OCI-LY1 (cell line): ENCODE results near the gene ARL6IP5.

ENCODE experiments used
- H2AFZ ChIP-seq: fragments of 200-600 bp; sonication (generic), shearing (Covaris generic); 2 replicates; pipeline ENCODE4 v1.6.0; 2014; ENCODE audit warnings: antibody characterized with exemption, mild to moderate bottlenecking, low read length
- H3F3A ChIP-seq: fragments of 200-600 bp; sonication (generic), shearing (Covaris generic); 2 replicates; pipeline ENCODE4 v1.6.0; 2014; ENCODE audit warnings: mild to moderate bottlenecking, antibody characterized with exemption, low read length, moderate library complexity; ENCODE audit not compliant: insufficient read depth
- H3K27ac ChIP-seq: fragments of 200-600 bp; sonication (generic); 2 replicates; pipeline ENCODE4 v1.5.1; 2014; ENCODE audit warnings: low read length, mixed run types, mild to moderate bottlenecking, low read depth; ENCODE audit not compliant: poor library complexity, severe bottlenecking
- H3K27me3 ChIP-seq: fragments of 200-600 bp; sonication (generic); 2 replicates; pipeline ENCODE4 v1.6.0; 2014; ENCODE audit warnings: antibody characterized with exemption, mild to moderate bottlenecking, low read length, moderate library complexity; ENCODE audit not compliant: insufficient read depth
- H3K36me3 ChIP-seq: fragments of 200-600 bp; sonication (generic); 2 replicates; pipeline ENCODE4 v1.6.1; 2014; ENCODE audit warnings: mild to moderate bottlenecking, antibody characterized with exemption, low read length, moderate library complexity, mixed read lengths; ENCODE audit not compliant: insufficient read depth
- H3K4me1 ChIP-seq: fragments of 200-600 bp; sonication (generic); 2 replicates; pipeline ENCODE4 v1.5.1; 2014; ENCODE audit warnings: mild to moderate bottlenecking, low read length, moderate library complexity; ENCODE audit not compliant: insufficient read depth, severe bottlenecking
- H3K4me2 ChIP-seq: fragments of 200-600 bp; sonication (generic), shearing (Covaris generic); 2 replicates; pipeline ENCODE4 v1.6.1; 2014; ENCODE audit warnings: low read length
- H3K4me3 ChIP-seq: fragments of 200-600 bp; sonication (generic); 2 replicates; pipeline ENCODE4 v1.5.1; 2014; ENCODE audit warnings: low read length, low read depth, mild to moderate bottlenecking, mixed read lengths; ENCODE audit not compliant: poor library complexity, severe bottlenecking
- H3K79me2 ChIP-seq: fragments of 200-600 bp; shearing (Covaris generic); 2 replicates; pipeline ENCODE4 v1.6.1; 2016; ENCODE audit warnings: mixed run types, low read length, mixed read lengths; ENCODE audit not compliant: insufficient read depth
- H3K9ac ChIP-seq: fragments of 200-600 bp; sonication (generic), shearing (Covaris generic); 2 replicates; pipeline ENCODE4 v1.6.1; 2014; ENCODE audit warnings: mild to moderate bottlenecking, low read length, mixed read lengths
- H3K9me2 ChIP-seq: fragments of 200-600 bp; sonication (generic), shearing (Covaris generic); 2 replicates; pipeline ENCODE4 v1.6.1; 2014; ENCODE audit warnings: low read depth, mild to moderate bottlenecking, low read length, mixed read lengths
- H3K9me3 ChIP-seq: fragments of 200-600 bp; shearing (Covaris generic); 2 replicates; pipeline ENCODE4 v1.6.1; 2014; ENCODE audit warnings: low read length, mixed read lengths
- H4K20me1 ChIP-seq: fragments of 200-600 bp; sonication (generic), shearing (Covaris generic); 2 replicates; pipeline ENCODE4 v1.6.0; 2016; ENCODE audit warnings: mild to moderate bottlenecking, low read length; ENCODE audit not compliant: insufficient read depth
- CTCF ChIP-seq: fragments of 200-600 bp; sonication (generic), shearing (Covaris generic); IDR thresholded peaks from 2 replicates; pipeline ENCODE4 v1.5.1; 2017; ENCODE audit warnings: mild to moderate bottlenecking, antibody characterized with exemption, low read length, moderate library complexity, mixed read lengths
- EZH2 ChIP-seq: fragments of 200-600 bp; sonication (generic), shearing (Covaris generic); IDR thresholded peaks from 2 replicates; pipeline ENCODE4 v1.8.0; 2017; ENCODE audit warnings: borderline replicate concordance, mixed run types, mild to moderate bottlenecking, antibody characterized with exemption, low read length, moderate library complexity, mixed read lengths

ARL6IP5 gene

GRCh38 chr3:69118555-69118954, 33.8 kb downstream of the ARL6IP5 start:
- no peak overlapping the region for H3K4me2 ChIP-seq
- no peaks in the 10 kb centered on the region for H3K9me2 ChIP-seq
- TF ChIP-seq EZH2 (no peak), CTCF (no peak)
- no peaks in the 10 kb centered on the region for H3K79me2 ChIP-seq
- H3K9me3 ChIP-seq: no peaks in the 10 kb centered on the region
- no peaks in the 10 kb centered on the region for H3K27me3 ChIP-seq
- no peak overlapping the region for H3K9ac ChIP-seq
- H3F3A ChIP-seq: no peaks in the 10 kb centered on the region
- no peak overlapping the region for H3K4me3 ChIP-seq
- no peak overlapping the region for H2AFZ ChIP-seq
- H3K27ac ChIP-seq: no peak overlapping the region
- no peaks in the 10 kb centered on the region for H3K36me3 ChIP-seq
- H3K4me1 ChIP-seq: no peaks in the 10 kb centered on the region
- H4K20me1 ChIP-seq: no peaks in the 10 kb centered on the region

- Histone ChIP-seq H3K4me3 (no peak overlapping the region), H3K79me2 (no peaks in the 10 kb centered on the region), H3K9ac (no peak overlapping the region), H3K27me3 (no peaks in the 10 kb centered on the region), H3K36me3 (no peaks in the 10 kb centered on the region), H2AFZ (no peak overlapping the region), H3K4me2 (no peak overlapping the region), H3K9me3 (no peaks in the 10 kb centered on the region), H4K20me1 (no peaks in the 10 kb centered on the region), H3F3A (no peaks in the 10 kb centered on the region), H3K4me1 (no peaks in the 10 kb centered on the region), H3K9me2 (no peaks in the 10 kb centered on the region), H3K27ac (no peak overlapping the region)
- no peak for TF ChIP-seq EZH2
- no peak for TF ChIP-seq CTCF
These were observed 34.4 kb downstream of the ARL6IP5 start for GRCh38 chr3:69119138-69119537.

GRCh38 chr3:69119681-69120080, 34.9 kb downstream of the ARL6IP5 start:
- H3K4me2 ChIP-seq: no peak overlapping the region
- H4K20me1 ChIP-seq: no peaks in the 10 kb centered on the region
- no peak overlapping the region for H2AFZ ChIP-seq
- H3K27ac ChIP-seq: no peak overlapping the region
- no peaks in the 10 kb centered on the region for H3K79me2 ChIP-seq
- no peaks in the 10 kb centered on the region for H3K4me1 ChIP-seq
- H3K4me3 ChIP-seq: no peak overlapping the region
- H3K27me3 ChIP-seq: no peaks in the 10 kb centered on the region
- TF ChIP-seq CTCF (no peak), EZH2 (no peak)
- no peaks in the 10 kb centered on the region for H3K9me2 ChIP-seq
- no peaks in the 10 kb centered on the region for H3K36me3 ChIP-seq
- no peaks in the 10 kb centered on the region for H3K9me3 ChIP-seq
- no peaks in the 10 kb centered on the region for H3F3A ChIP-seq
- no peak overlapping the region for H3K9ac ChIP-seq
